Measurements from ENCODE around the gene HYCC1.
"Not testable (repeated sequence)": the region's sequence is repeated elsewhere in the genome, so short reads cannot be mapped to it uniquely, and the experiment has no call there.

DNA sequence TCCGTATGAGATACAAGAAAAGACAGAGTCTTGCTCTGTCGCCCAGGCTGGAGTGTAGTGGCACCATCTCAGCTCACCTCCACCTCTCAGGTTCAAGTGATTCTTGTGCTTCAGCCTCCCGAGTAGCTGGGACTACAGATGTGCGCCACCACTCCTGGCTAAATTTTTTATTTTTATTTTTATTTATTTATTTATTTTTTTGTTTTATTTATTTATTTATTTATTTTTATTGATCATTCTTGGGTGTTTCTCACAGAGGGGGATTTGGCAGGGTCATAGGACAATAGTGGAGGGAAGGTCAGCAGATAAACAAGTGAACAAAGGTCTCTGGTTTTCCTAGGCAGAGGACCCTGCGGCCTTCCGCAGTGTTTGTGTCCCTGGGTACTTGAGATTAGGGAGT, 31.2 kb upstream of the HYCC1 start:
- TF ChIP-seq, protein P1, sequence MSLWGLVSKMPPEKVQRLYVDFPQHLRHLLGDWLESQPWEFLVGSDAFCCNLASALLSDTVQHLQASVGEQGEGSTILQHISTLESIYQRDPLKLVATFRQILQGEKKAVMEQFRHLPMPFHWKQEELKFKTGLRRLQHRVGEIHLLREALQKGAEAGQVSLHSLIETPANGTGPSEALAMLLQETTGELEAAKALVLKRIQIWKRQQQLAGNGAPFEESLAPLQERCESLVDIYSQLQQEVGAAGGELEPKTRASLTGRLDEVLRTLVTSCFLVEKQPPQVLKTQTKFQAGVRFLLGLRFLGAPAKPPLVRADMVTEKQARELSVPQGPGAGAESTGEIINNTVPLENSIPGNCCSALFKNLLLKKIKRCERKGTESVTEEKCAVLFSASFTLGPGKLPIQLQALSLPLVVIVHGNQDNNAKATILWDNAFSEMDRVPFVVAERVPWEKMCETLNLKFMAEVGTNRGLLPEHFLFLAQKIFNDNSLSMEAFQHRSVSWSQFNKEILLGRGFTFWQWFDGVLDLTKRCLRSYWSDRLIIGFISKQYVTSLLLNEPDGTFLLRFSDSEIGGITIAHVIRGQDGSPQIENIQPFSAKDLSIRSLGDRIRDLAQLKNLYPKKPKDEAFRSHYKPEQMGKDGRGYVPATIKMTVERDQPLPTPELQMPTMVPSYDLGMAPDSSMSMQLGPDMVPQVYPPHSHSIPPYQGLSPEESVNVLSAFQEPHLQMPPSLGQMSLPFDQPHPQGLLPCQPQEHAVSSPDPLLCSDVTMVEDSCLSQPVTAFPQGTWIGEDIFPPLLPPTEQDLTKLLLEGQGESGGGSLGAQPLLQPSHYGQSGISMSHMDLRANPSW (CRISPR knock-in tag; conservative IDR thresholded peaks at IDR 0.05; ENCODE audit: low read depth) = not testable (repeated sequence)
- TF ChIP-seq, protein P2, sequence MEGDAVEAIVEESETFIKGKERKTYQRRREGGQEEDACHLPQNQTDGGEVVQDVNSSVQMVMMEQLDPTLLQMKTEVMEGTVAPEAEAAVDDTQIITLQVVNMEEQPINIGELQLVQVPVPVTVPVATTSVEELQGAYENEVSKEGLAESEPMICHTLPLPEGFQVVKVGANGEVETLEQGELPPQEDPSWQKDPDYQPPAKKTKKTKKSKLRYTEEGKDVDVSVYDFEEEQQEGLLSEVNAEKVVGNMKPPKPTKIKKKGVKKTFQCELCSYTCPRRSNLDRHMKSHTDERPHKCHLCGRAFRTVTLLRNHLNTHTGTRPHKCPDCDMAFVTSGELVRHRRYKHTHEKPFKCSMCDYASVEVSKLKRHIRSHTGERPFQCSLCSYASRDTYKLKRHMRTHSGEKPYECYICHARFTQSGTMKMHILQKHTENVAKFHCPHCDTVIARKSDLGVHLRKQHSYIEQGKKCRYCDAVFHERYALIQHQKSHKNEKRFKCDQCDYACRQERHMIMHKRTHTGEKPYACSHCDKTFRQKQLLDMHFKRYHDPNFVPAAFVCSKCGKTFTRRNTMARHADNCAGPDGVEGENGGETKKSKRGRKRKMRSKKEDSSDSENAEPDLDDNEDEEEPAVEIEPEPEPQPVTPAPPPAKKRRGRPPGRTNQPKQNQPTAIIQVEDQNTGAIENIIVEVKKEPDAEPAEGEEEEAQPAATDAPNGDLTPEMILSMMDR (IDR thresholded peaks at IDR 0.05) = not testable (repeated sequence)
- not testable (repeated sequence) for TF ChIP-seq CBFB (CRISPR knock-in tag; IDR thresholded peaks at IDR 0.05; ENCODE audit: low read depth)
- TF ChIP-seq, protein P3, sequence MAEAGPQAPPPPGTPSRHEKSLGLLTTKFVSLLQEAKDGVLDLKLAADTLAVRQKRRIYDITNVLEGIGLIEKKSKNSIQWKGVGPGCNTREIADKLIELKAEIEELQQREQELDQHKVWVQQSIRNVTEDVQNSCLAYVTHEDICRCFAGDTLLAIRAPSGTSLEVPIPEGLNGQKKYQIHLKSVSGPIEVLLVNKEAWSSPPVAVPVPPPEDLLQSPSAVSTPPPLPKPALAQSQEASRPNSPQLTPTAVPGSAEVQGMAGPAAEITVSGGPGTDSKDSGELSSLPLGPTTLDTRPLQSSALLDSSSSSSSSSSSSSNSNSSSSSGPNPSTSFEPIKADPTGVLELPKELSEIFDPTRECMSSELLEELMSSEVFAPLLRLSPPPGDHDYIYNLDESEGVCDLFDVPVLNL (CRISPR knock-in tag; IDR thresholded peaks at IDR 0.05; ENCODE audit: borderline replicate concordance, low read depth) = not testable (repeated sequence)
- TF ChIP-seq, protein P4, sequence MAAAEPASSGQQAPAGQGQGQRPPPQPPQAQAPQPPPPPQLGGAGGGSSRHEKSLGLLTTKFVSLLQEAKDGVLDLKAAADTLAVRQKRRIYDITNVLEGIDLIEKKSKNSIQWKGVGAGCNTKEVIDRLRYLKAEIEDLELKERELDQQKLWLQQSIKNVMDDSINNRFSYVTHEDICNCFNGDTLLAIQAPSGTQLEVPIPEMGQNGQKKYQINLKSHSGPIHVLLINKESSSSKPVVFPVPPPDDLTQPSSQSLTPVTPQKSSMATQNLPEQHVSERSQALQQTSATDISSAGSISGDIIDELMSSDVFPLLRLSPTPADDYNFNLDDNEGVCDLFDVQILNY (CRISPR knock-in tag; IDR thresholded peaks at IDR 0.05) = not testable (repeated sequence)

All from WTC11 (cell line).